IMR-90 (cell line): ENCODE data around the gene DCTD. TPM values are rescaled to one million over a fixed set of nuclear protein-coding genes. Genes with fewer than 3 reads are reported as not detected.

Source experiments
- ATAC-seq: fragments of 200-7000 bp; cut with Tn5 transposase; 2 replicates; pipeline ENCODE4 v1.9.1; 2020; ENCODE audit warnings: low read depth, mild to moderate bottlenecking, moderate library complexity
- BruUV-seq: library from RNA; stranded (reverse); fragments of 400-500 nt; replicated peaks from 2 replicates; lab custom pipeline; 2021; lab: Mats Ljungman, UMichigan
- CTCF ChIA-PET: fragments of 300-600 bp; formaldehyde crosslinking; extraction: SDS; loops from one replicate; lab custom pipeline; 2021; ENCODE audit warnings: antibody characterized with exemption; lab: Yijun Ruan, JAX
- POLR2A ChIA-PET: fragments of 300-600 bp; sonication (Branson Sonifier 250); formaldehyde crosslinking; loops from one replicate; lab custom pipeline; 2022; ENCODE audit warnings: antibody characterized with exemption; ENCODE audit not compliant: unreplicated experiment; lab: Charles Lee
- DNase-seq: peaks from one replicate; pipeline ENCODE4 v3.0.0; 2013
- H2AFZ ChIP-seq: replicated peaks from 2 replicates; pipeline ENCODE3; 2013; ENCODE audit warnings: low read length, mild to moderate bottlenecking; ENCODE audit not compliant: poor library complexity
- H2AK5ac ChIP-seq: 2 replicates; pipeline ENCODE4 v1.6.1; 2013; ENCODE audit warnings: low read depth, low read length, inconsistent platforms
- H2AK9ac ChIP-seq: replicated peaks from 2 replicates; pipeline ENCODE3; 2013; ENCODE audit warnings: mild to moderate bottlenecking, low read depth, low read length, moderate library complexity; ENCODE audit not compliant: poor library complexity
- H2BK120ac ChIP-seq: 2 replicates; pipeline ENCODE4 v1.6.1; 2013; ENCODE audit warnings: low read depth, low read length, inconsistent platforms
- H2BK15ac ChIP-seq: 3 replicates; pipeline ENCODE4 v1.6.1; 2013; ENCODE audit warnings: low read depth, low read length, inconsistent platforms
- H2BK20ac ChIP-seq: 2 replicates; pipeline ENCODE4 v1.6.1; 2013; ENCODE audit warnings: low read depth, mild to moderate bottlenecking, inconsistent platforms, low read length, moderate library complexity
- H2BK5ac ChIP-seq: 2 replicates; pipeline ENCODE4 v1.6.1; 2013; ENCODE audit warnings: mild to moderate bottlenecking, low read depth, low read length, inconsistent platforms; ENCODE audit not compliant: poor library complexity, severe bottlenecking
- H3K14ac ChIP-seq: replicated peaks from 2 replicates; pipeline ENCODE4 v1.6.1; 2013; ENCODE audit warnings: low read depth, low read length, inconsistent platforms
- H3K18ac ChIP-seq: 2 replicates; pipeline ENCODE4 v1.6.1; 2013; ENCODE audit warnings: low read depth, low read length, control low read depth
- H3K23ac ChIP-seq: 2 replicates; pipeline ENCODE4 v1.6.1; 2013; ENCODE audit warnings: low read depth, low read length, inconsistent platforms
- H3K27ac ChIP-seq: 2 replicates; pipeline ENCODE4 v1.5.1; 2013; ENCODE audit warnings: mild to moderate bottlenecking, control low read depth, low read length; ENCODE audit not compliant: insufficient read depth
- H3K27me3 ChIP-seq: 2 replicates; pipeline ENCODE4 v1.6.1; 2013; ENCODE audit warnings: low read length; ENCODE audit not compliant: control insufficient read depth, insufficient read depth
- H3K36me3 ChIP-seq: 2 replicates; pipeline ENCODE4 v1.6.1; 2013; ENCODE audit warnings: low read length, mixed read lengths; ENCODE audit not compliant: control insufficient read depth, insufficient read depth
- H3K4ac ChIP-seq: 2 replicates; pipeline ENCODE4 v1.6.1; 2013; ENCODE audit warnings: low read depth, low read length, inconsistent platforms
- H3K4me1 ChIP-seq: 2 replicates; pipeline ENCODE4 v1.6.1; 2013; ENCODE audit warnings: low read length, mixed read lengths; ENCODE audit not compliant: control insufficient read depth, insufficient read depth
- H3K4me2 ChIP-seq: 2 replicates; pipeline ENCODE4 v1.6.1; 2013; ENCODE audit warnings: low read depth, mild to moderate bottlenecking, control low read depth, low read length, moderate library complexity
- H3K4me3 ChIP-seq: 2 replicates; pipeline ENCODE4 v1.5.1; 2013; ENCODE audit warnings: low read depth, mild to moderate bottlenecking, control low read depth, low read length, moderate library complexity; ENCODE audit not compliant: insufficient read depth
- H3K56ac ChIP-seq: 2 replicates; pipeline ENCODE4 v1.6.1; 2013; ENCODE audit warnings: low read length, inconsistent platforms; ENCODE audit not compliant: insufficient read depth; ENCODE audit errors: extremely low read depth
- H3K79me1 ChIP-seq, 2 experiments: 2 replicates each; pipeline ENCODE4 v1.6.1; 2013; ENCODE audit warnings: low read length in 2 of 2, inconsistent platforms in 1 of 2, low read depth in 1 of 2
- H3K9ac ChIP-seq: 2 replicates; pipeline ENCODE4 v1.6.1; 2013; ENCODE audit warnings: low read depth, low read length, control low read depth
- H3K9me1 ChIP-seq: 2 replicates; pipeline ENCODE4 v1.6.1; 2013; ENCODE audit warnings: low read length, inconsistent platforms; ENCODE audit not compliant: insufficient read depth
- H3K9me3 ChIP-seq: 2 replicates; pipeline ENCODE4 v1.6.1; 2013; ENCODE audit warnings: low read length; ENCODE audit not compliant: control insufficient read depth, insufficient read depth
- H4K20me1 ChIP-seq: 2 replicates; pipeline ENCODE4 v1.6.1; 2013; ENCODE audit warnings: low read length, inconsistent platforms; ENCODE audit not compliant: insufficient read depth
- H4K5ac ChIP-seq: 2 replicates; pipeline ENCODE4 v1.6.1; 2013; ENCODE audit warnings: mild to moderate bottlenecking, low read depth, low read length, control low read depth
- H4K8ac ChIP-seq, 2 experiments: 2 replicates each; pipeline ENCODE4 v1.6.1; 2013; ENCODE audit warnings: low read depth in 2 of 2, low read length in 2 of 2, control low read depth in 1 of 2, inconsistent platforms in 1 of 2
- H4K91ac ChIP-seq: 2 replicates; pipeline ENCODE4 v1.6.1; 2013; ENCODE audit warnings: low read depth, low read length, inconsistent platforms; ENCODE audit not compliant: insufficient read depth
- CEBPB ChIP-seq: IDR thresholded peaks from 2 replicates; pipeline ENCODE4 v1.6.1; 2012; ENCODE audit warnings: low read depth, low read length, improper control_type of control experiment
- CHD1 ChIP-seq: IDR thresholded peaks from 2 replicates; pipeline ENCODE4 v1.6.1; 2012; ENCODE audit warnings: low read depth, low read length, improper control_type of control experiment
- ELK1 ChIP-seq: fragments of 150-350 bp; IDR thresholded peaks from 2 replicates; pipeline ENCODE4 v1.6.1; 2016; ENCODE audit warnings: low read depth, mild to moderate bottlenecking, low read length, moderate library complexity, borderline replicate concordance
- FOS ChIP-seq: fragments of 150-350 bp; IDR thresholded peaks from 2 replicates; pipeline ENCODE4 v1.6.1; 2016; ENCODE audit warnings: low read depth, low read length
- MAFK ChIP-seq: IDR thresholded peaks from 2 replicates; pipeline ENCODE4 v1.6.1; 2012; ENCODE audit warnings: low read depth, low read length, improper control_type of control experiment
- MAZ ChIP-seq: IDR thresholded peaks from 2 replicates; pipeline ENCODE4 v1.6.1; 2012; ENCODE audit warnings: low read depth, mild to moderate bottlenecking, low read length, improper control_type of control experiment, moderate library complexity, borderline replicate concordance
- MXI1 ChIP-seq: IDR thresholded peaks from 2 replicates; pipeline ENCODE4 v1.6.1; 2012; ENCODE audit warnings: low read depth, mild to moderate bottlenecking, low read length, moderate library complexity, borderline replicate concordance
- NFE2L2 ChIP-seq: fragments of 150-350 bp; IDR thresholded peaks from 2 replicates; pipeline ENCODE4 v1.6.1; 2016; ENCODE audit warnings: low read depth, mild to moderate bottlenecking, low read length
- RCOR1 ChIP-seq: IDR thresholded peaks from 2 replicates; pipeline ENCODE4 v1.6.1; 2012; ENCODE audit warnings: mild to moderate bottlenecking, low read length, improper control_type of control experiment; ENCODE audit not compliant: insufficient replicate concordance
- SMC3 ChIP-seq: fragments of 150-350 bp; IDR thresholded peaks from 2 replicates; pipeline ENCODE4 v1.6.1; 2016; ENCODE audit warnings: low read depth, mild to moderate bottlenecking, antibody characterized with exemption, low read length, moderate library complexity
- USF2 ChIP-seq: fragments of 150-350 bp; IDR thresholded peaks from 2 replicates; pipeline ENCODE4 v1.6.1; 2017; ENCODE audit warnings: mild to moderate bottlenecking, antibody characterized with exemption, low read length, low read depth
- WGBS, 2 experiments: methylation state at CpG; one replicate each; pipeline versions ENCODE4 v1.1.5 to v1.1.7; 2013; ENCODE audit warnings: missing lambda C conversion rate in 2 of 2; ENCODE audit not compliant: insufficient read length in 1 of 2; ENCODE audit errors: extremely low coverage in 2 of 2; 5-methylcytosine and 5-hydroxymethylcytosine counted together
- dilution Hi-C: fragments of 300-500 bp; cut with HindIII; formaldehyde crosslinking; loops from one replicate; pipeline ENCODE4 v1.14.3; 2018; ENCODE audit warnings: low sequenced_read_pairs; ENCODE audit not compliant: unreplicated experiment
- in situ Hi-C: fragments of 300-500 bp; cut with MboI; formaldehyde crosslinking; loops from 3 replicates; pipeline ENCODE4 v1.14.3; 2019; ENCODE audit warnings: low sequenced_read_pairs, inconsistent platforms, mixed read lengths
- intact Hi-C: fragments of 100-400 bp; cut with micrococcal nuclease; formaldehyde crosslinking; loops from 2 replicates; pipeline ENCODE4 v1.10.0; 2022
- polyA plus RNA-seq, 3 experiments: library from polyadenylated mRNA; depleted of rRNA; stranded (reverse); fragments of >200 nt; gene quantifications; 2 replicates each; pipeline ENCODE4 v1.2.3, GENCODE V29; 2012; ENCODE audit warnings: low replicate concordance in 1 of 3
- total RNA-seq: library from RNA; depleted of rRNA; stranded (reverse); fragments of >200 nt; gene quantifications from 2 replicates; pipeline ENCODE4 v1.2.3, GENCODE V29; 2012

Gene DCTD
- total and polyA plus RNA-seq, 2 of the 4 experiments (the other 2 are of a cell fraction): 90.3 to 127 TPM

- no peak overlapping the region for H2BK5ac ChIP-seq
- in situ Hi-C loops: no loop called here
- ATAC-seq: no peak
- CTCF ChIA-PET: no interaction called here
- H3K4ac ChIP-seq: no peak overlapping the region
- peaks cover 19 to 55% of the 10 kb centered on the region in 2 experiments for H3K79me1 ChIP-seq
- POLR2A ChIA-PET: interaction anchor here (1.1 kb wide), 1 partner anchor 18 kb away, joined by 4 read pairs; no protein-coding TSS in a partner anchor
- H4K20me1 ChIP-seq: peaks cover 3% of the 10 kb centered on the region; the same call in 1 of the 2 replicates
- H2BK20ac ChIP-seq: no peak overlapping the region
- no peak for TF ChIP-seq MAFK
- no peak for TF ChIP-seq FOS
- TF ChIP-seq CHD1: no peak
- no peak for TF ChIP-seq CEBPB
- TF ChIP-seq MXI1: no peak
- TF ChIP-seq MAZ: no peak
- no peak for TF ChIP-seq SMC3
- no peak for TF ChIP-seq ELK1
- no peak for TF ChIP-seq NFE2L2
- no peak for TF ChIP-seq RCOR1
- no peak for TF ChIP-seq USF2
- dilution Hi-C loops: no loop called here
- H3K56ac ChIP-seq: no peak overlapping the region
- no peaks in the 10 kb centered on the region for H3K9me3 ChIP-seq
- no peaks in the 10 kb centered on the region for H3K27me3 ChIP-seq
- no peak overlapping the region for H4K91ac ChIP-seq
- no peak overlapping the region for H3K4me3 ChIP-seq
- H3K9ac ChIP-seq: no peak overlapping the region
- H2BK15ac ChIP-seq: no peak overlapping the region
- no peaks in the 10 kb centered on the region for H3K4me1 ChIP-seq
- no peak overlapping the region for H3K18ac ChIP-seq
- no peak overlapping the region for H2AK9ac ChIP-seq
- H2BK120ac ChIP-seq: no peak overlapping the region
- 80% methylated on average over 1 of the region's 5 CpGs; no CpG with 5 or more reads in 1 of the 2 experiments for WGBS, 2 experiments
- H3K36me3 ChIP-seq: peaks cover 48% of the 10 kb centered on the region
- H2AK5ac ChIP-seq: no peak overlapping the region
- H3K4me2 ChIP-seq: no peak overlapping the region
- H3K27ac ChIP-seq: no peak overlapping the region
- no TSS peak for BruUV-seq
- no peak overlapping the region for H3K14ac ChIP-seq
- intact Hi-C loops: no loop called here
- H2AFZ ChIP-seq: no peak overlapping the region
- no peak for DNase-seq
- H3K23ac ChIP-seq: no peak overlapping the region
- no peak overlapping the region for H4K8ac ChIP-seq
- H3K9me1 ChIP-seq: peaks cover 4% of the 10 kb centered on the region; the same call in 1 of the 2 replicates
- H4K5ac ChIP-seq: no peak overlapping the region
These were observed 18.7 kb downstream of the DCTD start for GRCh38 chr4:182898479-182898799.
